Body of pancreas (tissue), 4 donors: Measurements from ENCODE around the gene MRPL40. TPM values are rescaled to one million over a fixed set of nuclear protein-coding genes. Genes with fewer than 3 reads are reported as not detected.

ENCODE experiments used
- ATAC-seq: fragments of 150-250 bp; one replicate; pipeline ENCODE4 v1.9.1; 2016
- DNase-seq, 4 donors: peaks; one replicate each; pipeline ENCODE4 v3.0.0-alpha.2; 2019
- H3K27ac ChIP-seq, 4 donors: fragments of 200-600 bp; sonication (generic); 1 replicate in 3 of 4; 2 replicates in 1 of 4; pipeline versions ENCODE4 v1.5.1 to v1.6.1; 2016 to 2019; ENCODE audit warnings: mild to moderate bottlenecking in 1 of 4, mixed read lengths in 1 of 4, moderate library complexity in 1 of 4
- H3K27me3 ChIP-seq, 2 donors: fragments of 200-600 bp; sonication (generic); one replicate each; pipeline ENCODE4 v1.6.0; 2016; ENCODE audit warnings: mild to moderate bottlenecking in 1 of 2
- H3K36me3 ChIP-seq, 2 donors: fragments of 200-600 bp; sonication (generic); replicated peaks in 1 of 2; 2 replicates each; pipeline ENCODE4 v1.5.1; 2016; ENCODE audit warnings: low read depth in 2 of 2; ENCODE audit not compliant: insufficient read depth in 1 of 2
- H3K4me1 ChIP-seq: fragments of 200-600 bp; sonication (generic); one replicate; pipeline ENCODE4 v1.6.0; 2016
- H3K4me3 ChIP-seq, 2 donors: fragments of 200-600 bp; sonication (generic); 1 replicate in 1 of 2; 2 replicates in 1 of 2; pipeline ENCODE4 v1.5.1; 2016 to 2019
- H3K9me3 ChIP-seq, 3 donors: fragments of 200-600 bp; sonication (generic); 1 replicate in 2 of 3; 2 replicates in 1 of 3; pipeline ENCODE4 v1.5.1; 2016
- POLR2A ChIP-seq, 3 donors: fragments of 450-650 bp; IDR thresholded peaks; one replicate each; pipeline ENCODE4 v1.6.1; 2016; ENCODE audit warnings: antibody characterized with exemption in 3 of 3, mild to moderate bottlenecking in 2 of 3
- WGBS, 2 donors: methylation state at CpG; one replicate each; pipeline ENCODE4 v1.1.5; 2017; 5-methylcytosine and 5-hydroxymethylcytosine counted together
- intact Hi-C: fragments of 100-400 bp; cut with DNase I; formaldehyde crosslinking; loops from one replicate; pipeline ENCODE4 v1.15.1; 2023
- total RNA-seq, 2 donors: library from RNA; depleted of rRNA; stranded (reverse); fragments of >200 nt; gene quantifications; one replicate each; pipeline ENCODE4 v1.1.0, GENCODE V29; 2016
- TF ChIP-seq, protein P1 (sequence below), 7 experiments: fragments of 450-650 bp in 4 of 7; fragments of 200-600 bp in 3 of 7; sonication (generic) in 3 of 7; IDR thresholded peaks; one replicate each; pipeline ENCODE4 v1.5.1; 2016 to 2019; ENCODE audit warnings: antibody characterized with exemption in 7 of 7

Gene MRPL40
- total RNA-seq, 2 donors from 2014 or later = 4.0 to 13.5 TPM

DNA sequence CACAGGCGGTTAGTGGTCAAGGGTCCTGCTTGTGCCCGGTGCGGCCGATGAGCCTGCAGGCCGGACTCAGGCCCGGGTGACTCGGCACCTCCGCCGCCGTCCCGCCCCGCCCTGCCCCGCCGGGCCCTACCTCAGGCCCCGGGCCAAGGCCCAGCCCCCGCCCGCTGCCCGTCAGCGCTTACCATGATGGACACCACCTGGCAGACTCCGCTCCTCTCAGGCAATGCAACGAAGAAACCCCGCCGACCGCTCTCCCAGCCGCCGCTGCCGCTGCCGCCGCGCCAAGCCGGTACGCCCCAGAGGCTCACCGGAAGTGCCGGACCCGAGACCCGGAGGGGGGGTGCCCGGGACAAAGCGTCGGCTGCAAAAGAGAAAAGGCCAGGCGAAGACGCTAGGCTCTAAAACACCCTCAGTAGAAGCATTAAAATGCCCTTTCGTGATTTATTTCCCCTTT lies 46.6 kb downstream of the MRPL40 start, which contains the start of gene UFD1:
Gene UFD1, minus strand, starts transcription at position 293 of the 454 bp plus-strand sequence. Its CDS starts 108 bp downstream, at position 185.
- peak in 2 of 3 donors; percentile 50 to 63 for TF ChIP-seq POLR2A (IDR thresholded peaks at IDR 0.05)
- TF ChIP-seq, protein P1, sequence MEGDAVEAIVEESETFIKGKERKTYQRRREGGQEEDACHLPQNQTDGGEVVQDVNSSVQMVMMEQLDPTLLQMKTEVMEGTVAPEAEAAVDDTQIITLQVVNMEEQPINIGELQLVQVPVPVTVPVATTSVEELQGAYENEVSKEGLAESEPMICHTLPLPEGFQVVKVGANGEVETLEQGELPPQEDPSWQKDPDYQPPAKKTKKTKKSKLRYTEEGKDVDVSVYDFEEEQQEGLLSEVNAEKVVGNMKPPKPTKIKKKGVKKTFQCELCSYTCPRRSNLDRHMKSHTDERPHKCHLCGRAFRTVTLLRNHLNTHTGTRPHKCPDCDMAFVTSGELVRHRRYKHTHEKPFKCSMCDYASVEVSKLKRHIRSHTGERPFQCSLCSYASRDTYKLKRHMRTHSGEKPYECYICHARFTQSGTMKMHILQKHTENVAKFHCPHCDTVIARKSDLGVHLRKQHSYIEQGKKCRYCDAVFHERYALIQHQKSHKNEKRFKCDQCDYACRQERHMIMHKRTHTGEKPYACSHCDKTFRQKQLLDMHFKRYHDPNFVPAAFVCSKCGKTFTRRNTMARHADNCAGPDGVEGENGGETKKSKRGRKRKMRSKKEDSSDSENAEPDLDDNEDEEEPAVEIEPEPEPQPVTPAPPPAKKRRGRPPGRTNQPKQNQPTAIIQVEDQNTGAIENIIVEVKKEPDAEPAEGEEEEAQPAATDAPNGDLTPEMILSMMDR (IDR thresholded peaks at IDR 0.05) = peak in 2 of 7 experiments; percentile 8 to 18
- WGBS, 2 donors = 0 to 1% methylated on average over 3 to 27 of the region's 42 CpGs
- peak; percentile 80 for ATAC-seq

GRCh38 chr22:19479355-19480172 lies 47.2 kb downstream of the MRPL40 start, which contains the start of gene CDC45:
Gene CDC45, plus strand, starts transcription at chr22:19479920. Its CDS starts 49 bp downstream, at chr22:19479969.
- intact Hi-C loops = no loop called here
- peak; percentile 94 for ATAC-seq
- Histone ChIP-seq H3K4me3 (peak within 1 kb of the TSS; percentile 90 to 92), H3K4me1 (peaks cover 18% of the 10 kb centered on the region), H3K9me3 (no peaks in the 10 kb centered on the region), H3K27me3 (no peaks in the 10 kb centered on the region), H3K27ac (peak within 1 kb of the TSS; percentile 91 to 99 (median 98)), H3K36me3 (peaks cover 0 to 1% of the 10 kb centered on the region in 2 donors)
- 0% methylated on average over 19 to 50 of the region's 50 CpGs for WGBS, 2 donors
- DNase-seq = peak; percentile 96 to 98 (median 97)
- no peak for TF ChIP-seq POLR2A (IDR thresholded peaks at IDR 0.05)
- TF ChIP-seq, protein P1 (IDR thresholded peaks at IDR 0.05) = peak in 1 of 7 experiments; percentile 8

More for the DNA sequence above, 46.6 kb downstream of the MRPL40 start, which contains the start of gene UFD1:
- Histone ChIP-seq H3K27ac (peak within 1 kb of the TSS; percentile 91 to 99 (median 98)), H3K36me3 (peaks cover 0 to 1% of the 10 kb centered on the region in 2 donors), H3K4me1 (peaks cover 18% of the 10 kb centered on the region), H3K9me3 (no peaks in the 10 kb centered on the region), H3K4me3 (peak within 1 kb of the TSS; percentile 90 to 92), H3K27me3 (no peaks in the 10 kb centered on the region)
- DNase-seq = peak; percentile 86 to 92 (median 88)
- intact Hi-C loops = no loop called here

DNA sequence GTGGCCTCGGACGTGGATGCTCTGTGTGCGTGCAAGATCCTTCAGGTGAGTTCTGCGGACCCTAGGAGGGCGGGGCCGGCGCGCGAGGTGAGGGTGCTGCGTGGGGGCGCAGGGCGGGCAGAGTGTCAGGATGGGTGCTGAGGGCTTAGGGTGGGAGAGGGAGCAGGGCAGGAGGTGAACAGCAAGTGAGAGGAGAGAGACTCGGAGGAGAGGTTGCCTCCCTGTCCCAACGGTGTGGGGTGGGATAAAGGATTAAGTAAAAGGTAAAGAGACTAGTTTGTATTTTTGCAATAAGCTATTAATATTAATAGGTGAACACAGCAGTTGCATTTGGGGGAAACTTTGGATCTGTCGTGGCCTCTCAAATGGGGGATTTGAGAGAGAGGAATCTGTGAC lies 47.8 kb downstream of the MRPL40 start:
- no peaks in the 10 kb centered on the region for H3K27me3 ChIP-seq
- H3K4me3 ChIP-seq = peak overlapping the region in 1 of 2 donors; percentile 8
- no peak overlapping the region for H3K27ac ChIP-seq
- peaks cover 18% of the 10 kb centered on the region for H3K4me1 ChIP-seq
- ATAC-seq = no peak
- intact Hi-C loops = no loop called here
- H3K9me3 ChIP-seq = no peaks in the 10 kb centered on the region
- TF ChIP-seq, protein P1 (IDR thresholded peaks at IDR 0.05) = no peak
- TF ChIP-seq POLR2A (IDR thresholded peaks at IDR 0.05) = no peak
- DNase-seq = no peak
- H3K36me3 ChIP-seq = no peaks in the 10 kb centered on the region
- WGBS, 2 donors = 0 to 2% methylated on average over 15 of the region's 15 CpGs

DNA sequence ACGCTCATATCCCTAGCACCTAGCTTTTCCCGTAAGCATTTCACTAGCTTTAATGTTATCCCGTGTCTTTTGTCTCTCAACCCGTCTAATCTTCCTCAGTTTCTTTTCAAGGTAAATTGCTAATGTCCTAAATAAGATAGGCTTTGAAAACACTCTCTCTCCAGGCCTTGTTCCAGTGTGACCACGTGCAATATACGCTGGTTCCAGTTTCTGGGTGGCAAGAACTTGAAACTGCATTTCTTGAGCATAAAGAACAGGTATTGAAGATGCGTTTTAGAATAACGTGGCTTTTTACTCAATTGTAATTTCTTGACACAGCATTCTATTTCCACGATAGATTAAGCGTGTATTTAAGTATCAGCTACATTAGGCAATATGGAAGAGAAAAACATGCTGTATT lies 48.4 kb downstream of the MRPL40 start:
- Histone ChIP-seq H3K36me3 (no peaks in the 10 kb centered on the region), H3K27me3 (no peaks in the 10 kb centered on the region), H3K9me3 (no peaks in the 10 kb centered on the region), H3K27ac (no peak overlapping the region), H3K4me3 (no peak overlapping the region), H3K4me1 (peaks cover 18% of the 10 kb centered on the region)
- TF ChIP-seq, protein P1 (IDR thresholded peaks at IDR 0.05) = no peak
- TF ChIP-seq POLR2A (IDR thresholded peaks at IDR 0.05) = no peak
- DNase-seq = no peak
- intact Hi-C loops = no loop called here
- 44 to 58% methylated on average over 10 of the region's 10 CpGs for WGBS, 2 donors
- ATAC-seq = no peak
